Gastroesophageal sphincter (tissue), 4 donors: ENCODE results near the gene AMMECR1. TPM values are rescaled to one million over a fixed set of nuclear protein-coding genes. Genes with fewer than 3 reads are reported as not detected.

ENCODE experiments used
- ATAC-seq: fragments of 150-250 bp; one replicate; pipeline ENCODE4 v1.9.1; 2016; ENCODE audit warnings: mild to moderate bottlenecking, moderate library complexity
- H3K27ac ChIP-seq, 4 donors: fragments of 200-600 bp; sonication (generic) in 3 of 4; 1 replicate in 3 of 4; 2 replicates in 1 of 4; pipeline ENCODE4 v1.5.1; 2016 to 2019
- H3K27me3 ChIP-seq: fragments of 200-600 bp; sonication (generic); one replicate; pipeline ENCODE4 v1.5.1; 2019
- H3K36me3 ChIP-seq, 2 donors: fragments of 200-600 bp; sonication (generic); one replicate each; pipeline ENCODE4 v1.5.1; 2019; ENCODE audit warnings: control low read depth in 1 of 2
- H3K4me1 ChIP-seq, 3 donors: fragments of 200-600 bp; sonication (generic); 1 replicate in 2 of 3; 2 replicates in 1 of 3; pipeline ENCODE4 v1.5.1; 2016 to 2019; ENCODE audit warnings: control low read depth in 2 of 3
- H3K4me3 ChIP-seq, 2 donors: fragments of 200-600 bp; sonication (generic); one replicate each; pipeline ENCODE4 v1.5.1; 2019; ENCODE audit warnings: mild to moderate bottlenecking in 1 of 2, moderate library complexity in 1 of 2
- H3K9me3 ChIP-seq, 3 donors: fragments of 200-600 bp; sonication (generic); one replicate each; pipeline ENCODE4 v1.5.1; 2017 to 2019; ENCODE audit warnings: control low read depth in 2 of 3
- EP300 ChIP-seq: sonication (generic); formaldehyde crosslinking; IDR thresholded peaks from one replicate; pipeline ENCODE4 v1.6.1; 2017; ENCODE audit warnings: antibody characterized with exemption, mild to moderate bottlenecking
- POLR2A ChIP-seq, 2 donors: fragments of 450-650 bp; IDR thresholded peaks; one replicate each; pipeline ENCODE4 v1.6.1; 2017; ENCODE audit warnings: antibody characterized with exemption in 2 of 2, mild to moderate bottlenecking in 2 of 2, moderate library complexity in 1 of 2
- POLR2AphosphoS5 ChIP-seq: sonication (generic); formaldehyde crosslinking; IDR thresholded peaks from one replicate; pipeline ENCODE4 v1.6.1; 2017; ENCODE audit warnings: antibody characterized with exemption
- WGBS, 2 donors: methylation state at CpG; one replicate each; pipeline ENCODE4 v1.1.5; 2018; ENCODE audit warnings: low coverage in 1 of 2; 5-methylcytosine and 5-hydroxymethylcytosine counted together
- total RNA-seq, 4 donors: library from RNA; depleted of rRNA; stranded (reverse); fragments of >200 nt; gene quantifications; one replicate each; pipeline ENCODE4 v1.1.0, GENCODE V29; 2016
- TF ChIP-seq, protein P1 (sequence below), 4 experiments: fragments of 200-600 bp in 2 of 4; fragments of 450-650 bp in 2 of 4; sonication (generic) in 1 of 4; IDR thresholded peaks; one replicate each; pipeline ENCODE4 v1.5.1; 2017 to 2019; ENCODE audit warnings: antibody characterized with exemption in 4 of 4, mild to moderate bottlenecking in 2 of 4, moderate library complexity in 2 of 4

Gene AMMECR1
- total RNA-seq, 4 donors from 2014 or later, result 2.6 to 6.8 (median 3.6) TPM

DNA sequence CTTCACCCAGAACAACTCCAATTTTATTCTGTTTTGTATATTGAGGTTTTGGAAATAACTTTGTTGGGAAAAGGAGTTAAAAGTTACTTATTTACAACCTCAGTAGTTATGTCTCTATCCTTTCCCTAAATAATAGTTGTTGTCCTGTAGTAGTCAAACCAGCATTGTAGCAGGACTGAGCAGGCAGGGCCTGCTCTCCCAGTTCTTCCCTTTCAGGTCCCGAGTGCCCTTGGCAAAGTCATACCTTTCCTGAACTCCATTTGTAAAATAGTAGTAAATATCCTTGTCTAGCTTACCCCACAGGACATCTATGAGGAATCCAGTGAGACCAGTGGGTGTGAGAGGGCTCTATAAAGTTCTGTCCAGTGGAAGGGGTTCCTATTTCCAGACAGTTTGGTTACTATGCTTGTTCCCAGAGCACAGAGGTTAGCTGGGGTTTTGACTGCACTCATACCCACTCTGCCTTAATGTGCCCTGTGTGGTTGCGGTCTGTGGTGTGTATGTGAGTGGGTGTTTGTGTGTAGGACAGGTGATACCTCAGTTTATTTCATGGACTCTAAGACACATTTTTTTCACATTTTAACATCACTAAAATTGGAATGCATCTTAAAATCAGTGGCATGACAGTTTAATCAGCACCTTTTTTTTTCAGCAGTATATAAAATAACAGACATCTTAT, 136.3 kb downstream of the AMMECR1 start:
- no peak for TF ChIP-seq POLR2AphosphoS5
- TF ChIP-seq, protein P1, sequence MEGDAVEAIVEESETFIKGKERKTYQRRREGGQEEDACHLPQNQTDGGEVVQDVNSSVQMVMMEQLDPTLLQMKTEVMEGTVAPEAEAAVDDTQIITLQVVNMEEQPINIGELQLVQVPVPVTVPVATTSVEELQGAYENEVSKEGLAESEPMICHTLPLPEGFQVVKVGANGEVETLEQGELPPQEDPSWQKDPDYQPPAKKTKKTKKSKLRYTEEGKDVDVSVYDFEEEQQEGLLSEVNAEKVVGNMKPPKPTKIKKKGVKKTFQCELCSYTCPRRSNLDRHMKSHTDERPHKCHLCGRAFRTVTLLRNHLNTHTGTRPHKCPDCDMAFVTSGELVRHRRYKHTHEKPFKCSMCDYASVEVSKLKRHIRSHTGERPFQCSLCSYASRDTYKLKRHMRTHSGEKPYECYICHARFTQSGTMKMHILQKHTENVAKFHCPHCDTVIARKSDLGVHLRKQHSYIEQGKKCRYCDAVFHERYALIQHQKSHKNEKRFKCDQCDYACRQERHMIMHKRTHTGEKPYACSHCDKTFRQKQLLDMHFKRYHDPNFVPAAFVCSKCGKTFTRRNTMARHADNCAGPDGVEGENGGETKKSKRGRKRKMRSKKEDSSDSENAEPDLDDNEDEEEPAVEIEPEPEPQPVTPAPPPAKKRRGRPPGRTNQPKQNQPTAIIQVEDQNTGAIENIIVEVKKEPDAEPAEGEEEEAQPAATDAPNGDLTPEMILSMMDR (IDR thresholded peaks at IDR 0.05), result no peak
- TF ChIP-seq EP300, result no peak
- no peak for TF ChIP-seq POLR2A (IDR thresholded peaks at IDR 0.05)
- Histone ChIP-seq H3K36me3 (no peaks in the 10 kb centered on the region), H3K27me3 (no peaks in the 10 kb centered on the region), H3K27ac (no peak overlapping the region), H3K9me3 (no peaks in the 10 kb centered on the region), H3K4me3 (no peak overlapping the region), H3K4me1 (no peaks in the 10 kb centered on the region)
- 94% methylated on average over 2 of the region's 2 CpGs; no CpG with 5 or more reads in 1 of the 2 donors for WGBS, 2 donors
- ATAC-seq, result no peak

DNA sequence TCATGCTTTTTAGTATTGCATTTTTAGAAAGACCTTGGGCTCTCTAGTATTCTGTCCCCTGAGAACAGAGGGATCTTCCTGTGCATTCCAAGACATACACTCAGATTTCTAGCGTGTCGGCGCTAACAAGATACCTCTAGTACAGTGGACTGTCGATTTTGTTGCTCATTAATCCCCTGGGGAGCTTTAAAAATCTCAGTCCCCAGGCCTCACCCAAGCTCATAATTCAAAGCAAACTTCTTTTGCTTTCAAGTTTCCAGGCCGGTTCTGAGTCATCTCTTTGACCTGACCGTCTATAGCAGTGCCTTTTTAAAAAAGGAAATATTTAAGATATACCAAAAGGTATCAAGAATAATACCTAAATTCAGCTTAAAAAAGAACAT, 137.0 kb downstream of the AMMECR1 start:
- no peaks in the 10 kb centered on the region for H3K4me1 ChIP-seq
- H3K4me3 ChIP-seq, result no peak overlapping the region
- no peak for ATAC-seq
- TF ChIP-seq POLR2A (IDR thresholded peaks at IDR 0.05) (no peak), EP300 (no peak), POLR2AphosphoS5 (no peak)
- TF ChIP-seq, protein P1 (IDR thresholded peaks at IDR 0.05), result no peak
- H3K27ac ChIP-seq, result no peak overlapping the region
- no peaks in the 10 kb centered on the region for H3K27me3 ChIP-seq
- no peaks in the 10 kb centered on the region for H3K9me3 ChIP-seq
- 30 to 68% methylated on average over 5 of the region's 6 CpGs for WGBS, 2 donors
- H3K36me3 ChIP-seq, result no peaks in the 10 kb centered on the region

DNA sequence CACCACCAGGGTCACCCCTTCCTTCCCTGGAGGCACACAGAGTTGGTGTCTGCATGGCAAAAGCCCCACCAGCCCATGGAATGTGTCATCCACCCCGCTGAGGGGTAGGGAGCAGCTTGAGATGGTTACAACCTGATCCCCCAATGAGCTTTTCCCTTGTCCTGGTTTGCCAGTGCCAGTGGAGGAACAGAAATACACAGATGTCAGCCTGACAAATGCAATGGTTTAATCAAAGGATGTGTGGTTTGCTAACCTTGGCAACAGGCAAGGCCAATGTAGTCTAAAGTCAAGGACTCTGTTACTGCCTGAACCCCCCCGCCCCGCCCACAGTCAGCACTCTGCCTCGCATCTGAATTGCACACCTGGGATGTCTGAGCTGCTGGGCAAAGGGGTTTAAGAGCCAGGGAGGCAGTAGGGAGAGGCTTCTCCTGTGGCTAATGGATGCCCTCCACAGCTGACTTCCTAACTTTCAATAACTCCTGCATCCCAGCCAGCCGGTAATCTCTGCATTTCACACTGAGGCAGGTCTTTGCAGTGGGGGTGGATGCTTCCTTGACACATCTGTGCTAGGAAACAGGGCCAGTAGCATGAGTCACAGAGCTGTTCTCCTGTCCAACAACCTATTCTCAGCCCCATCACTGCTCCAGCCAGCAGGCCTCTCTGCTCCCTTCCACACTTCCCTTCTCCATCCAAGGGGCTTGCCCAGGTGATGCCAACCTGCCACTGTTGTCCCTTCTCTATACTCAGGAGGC, 137.5 kb downstream of the AMMECR1 start:
- 71% methylated on average over 2 of the region's 5 CpGs; no CpG with 5 or more reads in 1 of the 2 donors for WGBS, 2 donors
- H3K4me3 ChIP-seq, result no peak overlapping the region

DNA sequence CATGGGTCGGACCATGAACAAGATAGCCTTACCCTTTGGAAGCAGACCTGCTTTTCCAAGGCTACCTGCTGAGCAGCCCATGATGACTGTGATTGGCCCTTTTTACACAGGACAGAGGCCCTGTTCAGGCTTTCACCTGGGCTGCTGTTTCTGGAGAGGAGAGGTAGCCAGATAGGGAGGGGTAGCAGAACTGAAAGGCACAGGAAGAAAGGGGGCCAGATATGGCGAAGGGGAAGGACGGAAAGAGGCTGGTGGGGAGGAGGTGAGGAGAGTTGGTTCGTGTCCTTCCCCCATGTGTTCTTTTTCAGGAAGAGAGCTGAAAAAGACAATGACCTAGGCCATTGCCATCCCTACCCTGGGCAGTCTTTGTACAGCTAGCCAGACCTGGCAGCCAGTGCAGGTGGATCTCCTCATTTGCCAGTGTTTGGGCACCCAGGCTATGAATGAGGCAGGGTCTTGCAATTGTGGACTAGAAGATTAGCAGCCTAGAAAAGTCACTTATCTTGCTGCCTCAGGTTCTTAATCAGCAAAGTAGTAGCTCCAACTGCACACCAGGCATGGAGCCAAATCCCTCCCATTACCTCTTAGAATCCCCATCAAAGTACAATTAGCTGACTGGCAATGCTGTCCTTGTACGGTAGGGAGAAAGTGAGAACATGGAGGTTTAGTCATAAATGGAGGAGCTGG, 139.6 kb downstream of the AMMECR1 start:
- H3K27me3 ChIP-seq, result no peaks in the 10 kb centered on the region
- TF ChIP-seq POLR2AphosphoS5 (no peak), POLR2A (IDR thresholded peaks at IDR 0.05) (no peak), EP300 (no peak)
- TF ChIP-seq, protein P1 (IDR thresholded peaks at IDR 0.05), result no peak
- H3K36me3 ChIP-seq, result no peaks in the 10 kb centered on the region
- ATAC-seq, result no peak
- H3K9me3 ChIP-seq, result no peaks in the 10 kb centered on the region
- H3K4me1 ChIP-seq, result no peaks in the 10 kb centered on the region
- no peak overlapping the region for H3K4me3 ChIP-seq
- no peak overlapping the region for H3K27ac ChIP-seq
- 76 to 100% methylated on average over 3 to 4 of the region's 5 CpGs for whole genome bisulfite sequencing, 2 donors

More for the DNA sequence above, 137.5 kb downstream of the AMMECR1 start:
- no peak overlapping the region for H3K27ac ChIP-seq
- H3K4me1 ChIP-seq, result no peaks in the 10 kb centered on the region
- peak; percentile 58 for ATAC-seq
- no peaks in the 10 kb centered on the region for H3K36me3 ChIP-seq
- TF ChIP-seq, protein P1 (IDR thresholded peaks at IDR 0.05), result no peak
- TF ChIP-seq POLR2A (IDR thresholded peaks at IDR 0.05), result no peak
- peak; percentile 24 for TF ChIP-seq POLR2AphosphoS5
- no peak for TF ChIP-seq EP300
- no peaks in the 10 kb centered on the region for H3K9me3 ChIP-seq
- H3K27me3 ChIP-seq, result no peaks in the 10 kb centered on the region
